ENCODE data around the gene CASP1.

GRCh38 chr11:104997288-104997687 is 37.7 kb downstream of the CASP1 start:
- TF ChIP-seq, protein P1, sequence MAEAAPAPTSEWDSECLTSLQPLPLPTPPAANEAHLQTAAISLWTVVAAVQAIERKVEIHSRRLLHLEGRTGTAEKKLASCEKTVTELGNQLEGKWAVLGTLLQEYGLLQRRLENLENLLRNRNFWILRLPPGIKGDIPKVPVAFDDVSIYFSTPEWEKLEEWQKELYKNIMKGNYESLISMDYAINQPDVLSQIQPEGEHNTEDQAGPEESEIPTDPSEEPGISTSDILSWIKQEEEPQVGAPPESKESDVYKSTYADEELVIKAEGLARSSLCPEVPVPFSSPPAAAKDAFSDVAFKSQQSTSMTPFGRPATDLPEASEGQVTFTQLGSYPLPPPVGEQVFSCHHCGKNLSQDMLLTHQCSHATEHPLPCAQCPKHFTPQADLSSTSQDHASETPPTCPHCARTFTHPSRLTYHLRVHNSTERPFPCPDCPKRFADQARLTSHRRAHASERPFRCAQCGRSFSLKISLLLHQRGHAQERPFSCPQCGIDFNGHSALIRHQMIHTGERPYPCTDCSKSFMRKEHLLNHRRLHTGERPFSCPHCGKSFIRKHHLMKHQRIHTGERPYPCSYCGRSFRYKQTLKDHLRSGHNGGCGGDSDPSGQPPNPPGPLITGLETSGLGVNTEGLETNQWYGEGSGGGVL (tag by site-specific recombination; IDR thresholded peaks at IDR 0.05), result no peak
- no peak for TF ChIP-seq REST (tag by site-specific recombination; IDR thresholded peaks at IDR 0.05)
- no peak for TF ChIP-seq ZNF274 (IDR thresholded peaks at IDR 0.05; ENCODE audit: low read length)
- TF ChIP-seq ZNF274 (tag by site-specific recombination; IDR thresholded peaks at IDR 0.05; ENCODE audit: borderline replicate concordance), result no peak
- TF ChIP-seq, protein P2, sequence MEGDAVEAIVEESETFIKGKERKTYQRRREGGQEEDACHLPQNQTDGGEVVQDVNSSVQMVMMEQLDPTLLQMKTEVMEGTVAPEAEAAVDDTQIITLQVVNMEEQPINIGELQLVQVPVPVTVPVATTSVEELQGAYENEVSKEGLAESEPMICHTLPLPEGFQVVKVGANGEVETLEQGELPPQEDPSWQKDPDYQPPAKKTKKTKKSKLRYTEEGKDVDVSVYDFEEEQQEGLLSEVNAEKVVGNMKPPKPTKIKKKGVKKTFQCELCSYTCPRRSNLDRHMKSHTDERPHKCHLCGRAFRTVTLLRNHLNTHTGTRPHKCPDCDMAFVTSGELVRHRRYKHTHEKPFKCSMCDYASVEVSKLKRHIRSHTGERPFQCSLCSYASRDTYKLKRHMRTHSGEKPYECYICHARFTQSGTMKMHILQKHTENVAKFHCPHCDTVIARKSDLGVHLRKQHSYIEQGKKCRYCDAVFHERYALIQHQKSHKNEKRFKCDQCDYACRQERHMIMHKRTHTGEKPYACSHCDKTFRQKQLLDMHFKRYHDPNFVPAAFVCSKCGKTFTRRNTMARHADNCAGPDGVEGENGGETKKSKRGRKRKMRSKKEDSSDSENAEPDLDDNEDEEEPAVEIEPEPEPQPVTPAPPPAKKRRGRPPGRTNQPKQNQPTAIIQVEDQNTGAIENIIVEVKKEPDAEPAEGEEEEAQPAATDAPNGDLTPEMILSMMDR (tag by site-specific recombination; IDR thresholded peaks at IDR 0.05), result no peak
- TF ChIP-seq ZBTB20 (tag by site-specific recombination; IDR thresholded peaks at IDR 0.05), result no peak
- TF ChIP-seq, protein P3, sequence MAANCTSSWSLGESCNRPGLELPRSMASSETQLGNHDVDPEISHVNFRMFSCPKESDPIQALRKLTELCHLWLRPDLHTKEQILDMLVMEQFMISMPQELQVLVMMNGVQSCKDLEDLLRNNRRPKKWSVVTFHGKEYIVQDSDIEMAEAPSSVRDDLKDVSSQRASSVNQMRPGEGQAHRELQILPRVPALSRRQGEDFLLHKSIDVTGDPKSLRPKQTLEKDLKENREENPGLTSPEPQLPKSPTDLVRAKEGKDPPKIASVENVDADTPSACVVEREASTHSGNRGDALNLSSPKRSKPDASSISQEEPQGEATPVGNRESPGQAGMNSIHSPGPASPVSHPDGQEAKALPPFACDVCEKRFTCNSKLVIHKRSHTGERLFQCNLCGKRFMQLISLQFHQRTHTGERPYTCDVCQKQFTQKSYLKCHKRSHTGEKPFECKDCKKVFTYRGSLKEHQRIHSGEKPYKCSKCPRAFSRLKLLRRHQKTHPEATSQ (tag by site-specific recombination; IDR thresholded peaks at IDR 0.05), result no peak
- TF ChIP-seq ZNF112 (tag by site-specific recombination; IDR thresholded peaks at IDR 0.05), result no peak
- no peak for TF ChIP-seq ZNF449 (tag by site-specific recombination; IDR thresholded peaks at IDR 0.05)
- no peak for TF ChIP-seq HOXA7 (CRISPR knock-in tag; IDR thresholded peaks at IDR 0.05; ENCODE audit: borderline replicate concordance)
- TF ChIP-seq ZFP3 (tag by site-specific recombination; IDR thresholded peaks at IDR 0.05; ENCODE audit: low read depth), result no peak

All from HEK293 (cell line).